IMR-90 (cell line): ENCODE data around the gene ARHGAP12. TPM values are rescaled to one million over a fixed set of nuclear protein-coding genes. Genes with fewer than 3 reads are reported as not detected.

Experiments used
- ATAC-seq: fragments of 200-7000 bp; cut with Tn5 transposase; 2 replicates; pipeline ENCODE4 v1.9.1; 2020; ENCODE audit warnings: low read depth, mild to moderate bottlenecking, moderate library complexity
- BruUV-seq: library from RNA; stranded (reverse); fragments of 400-500 nt; replicated peaks from 2 replicates; lab custom pipeline; 2021; lab: Mats Ljungman, UMichigan
- CTCF ChIA-PET: fragments of 300-600 bp; formaldehyde crosslinking; extraction: SDS; loops from one replicate; lab custom pipeline; 2021; ENCODE audit warnings: antibody characterized with exemption; lab: Yijun Ruan, JAX
- POLR2A ChIA-PET: fragments of 300-600 bp; sonication (Branson Sonifier 250); formaldehyde crosslinking; loops from one replicate; lab custom pipeline; 2022; ENCODE audit warnings: antibody characterized with exemption; ENCODE audit not compliant: unreplicated experiment; lab: Charles Lee
- DNase-seq: peaks from one replicate; pipeline ENCODE4 v3.0.0; 2013
- H2AFZ ChIP-seq: replicated peaks from 2 replicates; pipeline ENCODE3; 2013; ENCODE audit warnings: low read length, mild to moderate bottlenecking; ENCODE audit not compliant: poor library complexity
- H2AK5ac ChIP-seq: 2 replicates; pipeline ENCODE4 v1.6.1; 2013; ENCODE audit warnings: low read depth, low read length, inconsistent platforms
- H2AK9ac ChIP-seq: replicated peaks from 2 replicates; pipeline ENCODE3; 2013; ENCODE audit warnings: mild to moderate bottlenecking, low read depth, low read length, moderate library complexity; ENCODE audit not compliant: poor library complexity
- H2BK120ac ChIP-seq: 2 replicates; pipeline ENCODE4 v1.6.1; 2013; ENCODE audit warnings: low read depth, low read length, inconsistent platforms
- H2BK15ac ChIP-seq: 3 replicates; pipeline ENCODE4 v1.6.1; 2013; ENCODE audit warnings: low read depth, low read length, inconsistent platforms
- H2BK20ac ChIP-seq: 2 replicates; pipeline ENCODE4 v1.6.1; 2013; ENCODE audit warnings: low read depth, mild to moderate bottlenecking, inconsistent platforms, low read length, moderate library complexity
- H2BK5ac ChIP-seq: 2 replicates; pipeline ENCODE4 v1.6.1; 2013; ENCODE audit warnings: mild to moderate bottlenecking, low read depth, low read length, inconsistent platforms; ENCODE audit not compliant: poor library complexity, severe bottlenecking
- H3K14ac ChIP-seq: replicated peaks from 2 replicates; pipeline ENCODE4 v1.6.1; 2013; ENCODE audit warnings: low read depth, low read length, inconsistent platforms
- H3K18ac ChIP-seq: 2 replicates; pipeline ENCODE4 v1.6.1; 2013; ENCODE audit warnings: low read depth, low read length, control low read depth
- H3K23ac ChIP-seq: 2 replicates; pipeline ENCODE4 v1.6.1; 2013; ENCODE audit warnings: low read depth, low read length, inconsistent platforms
- H3K27ac ChIP-seq: 2 replicates; pipeline ENCODE4 v1.5.1; 2013; ENCODE audit warnings: mild to moderate bottlenecking, control low read depth, low read length; ENCODE audit not compliant: insufficient read depth
- H3K27me3 ChIP-seq: 2 replicates; pipeline ENCODE4 v1.6.1; 2013; ENCODE audit warnings: low read length; ENCODE audit not compliant: control insufficient read depth, insufficient read depth
- H3K36me3 ChIP-seq: 2 replicates; pipeline ENCODE4 v1.6.1; 2013; ENCODE audit warnings: low read length, mixed read lengths; ENCODE audit not compliant: control insufficient read depth, insufficient read depth
- H3K4ac ChIP-seq: 2 replicates; pipeline ENCODE4 v1.6.1; 2013; ENCODE audit warnings: low read depth, low read length, inconsistent platforms
- H3K4me1 ChIP-seq: 2 replicates; pipeline ENCODE4 v1.6.1; 2013; ENCODE audit warnings: low read length, mixed read lengths; ENCODE audit not compliant: control insufficient read depth, insufficient read depth
- H3K4me2 ChIP-seq: 2 replicates; pipeline ENCODE4 v1.6.1; 2013; ENCODE audit warnings: low read depth, mild to moderate bottlenecking, control low read depth, low read length, moderate library complexity
- H3K4me3 ChIP-seq: 2 replicates; pipeline ENCODE4 v1.5.1; 2013; ENCODE audit warnings: low read depth, mild to moderate bottlenecking, control low read depth, low read length, moderate library complexity; ENCODE audit not compliant: insufficient read depth
- H3K56ac ChIP-seq: 2 replicates; pipeline ENCODE4 v1.6.1; 2013; ENCODE audit warnings: low read length, inconsistent platforms; ENCODE audit not compliant: insufficient read depth; ENCODE audit errors: extremely low read depth
- H3K79me1 ChIP-seq, 2 experiments: 2 replicates each; pipeline ENCODE4 v1.6.1; 2013; ENCODE audit warnings: low read length in 2 of 2, inconsistent platforms in 1 of 2, low read depth in 1 of 2
- H3K9ac ChIP-seq: 2 replicates; pipeline ENCODE4 v1.6.1; 2013; ENCODE audit warnings: low read depth, low read length, control low read depth
- H3K9me1 ChIP-seq: 2 replicates; pipeline ENCODE4 v1.6.1; 2013; ENCODE audit warnings: low read length, inconsistent platforms; ENCODE audit not compliant: insufficient read depth
- H3K9me3 ChIP-seq: 2 replicates; pipeline ENCODE4 v1.6.1; 2013; ENCODE audit warnings: low read length; ENCODE audit not compliant: control insufficient read depth, insufficient read depth
- H4K20me1 ChIP-seq: 2 replicates; pipeline ENCODE4 v1.6.1; 2013; ENCODE audit warnings: low read length, inconsistent platforms; ENCODE audit not compliant: insufficient read depth
- H4K5ac ChIP-seq: 2 replicates; pipeline ENCODE4 v1.6.1; 2013; ENCODE audit warnings: mild to moderate bottlenecking, low read depth, low read length, control low read depth
- H4K8ac ChIP-seq, 2 experiments: 2 replicates each; pipeline ENCODE4 v1.6.1; 2013; ENCODE audit warnings: low read depth in 2 of 2, low read length in 2 of 2, control low read depth in 1 of 2, inconsistent platforms in 1 of 2
- H4K91ac ChIP-seq: 2 replicates; pipeline ENCODE4 v1.6.1; 2013; ENCODE audit warnings: low read depth, low read length, inconsistent platforms; ENCODE audit not compliant: insufficient read depth
- BHLHE40 ChIP-seq: fragments of 150-350 bp; IDR thresholded peaks from 2 replicates; pipeline ENCODE4 v1.6.1; 2016; ENCODE audit warnings: mild to moderate bottlenecking, low read depth, low read length
- CEBPB ChIP-seq: IDR thresholded peaks from 2 replicates; pipeline ENCODE4 v1.6.1; 2012; ENCODE audit warnings: low read depth, low read length, improper control_type of control experiment
- CHD1 ChIP-seq: IDR thresholded peaks from 2 replicates; pipeline ENCODE4 v1.6.1; 2012; ENCODE audit warnings: low read depth, low read length, improper control_type of control experiment
- CTCF ChIP-seq: conservative IDR thresholded peaks from 2 replicates; pipeline ENCODE4 v1.5.1; 2012; ENCODE audit warnings: mild to moderate bottlenecking, low read depth, low read length, improper control_type of control experiment
- MXI1 ChIP-seq: IDR thresholded peaks from 2 replicates; pipeline ENCODE4 v1.6.1; 2012; ENCODE audit warnings: low read depth, mild to moderate bottlenecking, low read length, moderate library complexity, borderline replicate concordance
- POLR2A ChIP-seq: IDR thresholded peaks from 2 replicates; pipeline ENCODE4 v1.6.1; 2012; ENCODE audit warnings: mild to moderate bottlenecking, low read depth, low read length
- RAD21 ChIP-seq: IDR thresholded peaks from 2 replicates; pipeline ENCODE4 v1.6.1; 2012; ENCODE audit warnings: low read length, improper control_type of control experiment
- RCOR1 ChIP-seq: IDR thresholded peaks from 2 replicates; pipeline ENCODE4 v1.6.1; 2012; ENCODE audit warnings: mild to moderate bottlenecking, low read length, improper control_type of control experiment; ENCODE audit not compliant: insufficient replicate concordance
- WGBS, 2 experiments: methylation state at CpG; one replicate each; pipeline versions ENCODE4 v1.1.5 to v1.1.7; 2013; ENCODE audit warnings: missing lambda C conversion rate in 2 of 2; ENCODE audit not compliant: insufficient read length in 1 of 2; ENCODE audit errors: extremely low coverage in 2 of 2; 5-methylcytosine and 5-hydroxymethylcytosine counted together
- dilution Hi-C: fragments of 300-500 bp; cut with HindIII; formaldehyde crosslinking; loops from one replicate; pipeline ENCODE4 v1.14.3; 2018; ENCODE audit warnings: low sequenced_read_pairs; ENCODE audit not compliant: unreplicated experiment
- in situ Hi-C: fragments of 300-500 bp; cut with MboI; formaldehyde crosslinking; loops from 3 replicates; pipeline ENCODE4 v1.14.3; 2019; ENCODE audit warnings: low sequenced_read_pairs, inconsistent platforms, mixed read lengths
- intact Hi-C: fragments of 100-400 bp; cut with micrococcal nuclease; formaldehyde crosslinking; loops from 2 replicates; pipeline ENCODE4 v1.10.0; 2022
- polyA plus RNA-seq, 3 experiments: library from polyadenylated mRNA; depleted of rRNA; stranded (reverse); fragments of >200 nt; gene quantifications; 2 replicates each; pipeline ENCODE4 v1.2.3, GENCODE V29; 2012; ENCODE audit warnings: low replicate concordance in 1 of 3
- total RNA-seq: library from RNA; depleted of rRNA; stranded (reverse); fragments of >200 nt; gene quantifications from 2 replicates; pipeline ENCODE4 v1.2.3, GENCODE V29; 2012
- TF ChIP-seq, protein P1 (sequence below): fragments of 150-350 bp; IDR thresholded peaks from 2 replicates; pipeline ENCODE4 v1.6.1; 2016; ENCODE audit warnings: low read depth, mild to moderate bottlenecking, low read length, moderate library complexity, borderline replicate concordance

ARHGAP12 gene
- total and polyA plus RNA-seq, 2 of the 4 experiments (the other 2 are of a cell fraction) = 9.0 to 28.5 TPM

- H3K36me3 ChIP-seq = no peaks in the 10 kb centered on the region
- POLR2A ChIA-PET = no interaction called here
- no peak overlapping the region for H3K23ac ChIP-seq
- peaks cover 12% of the 10 kb centered on the region for H4K20me1 ChIP-seq
- in situ Hi-C loops = loop anchor here (25.0 kb wide), 1 partner anchor 341 kb away; no protein-coding TSS in a partner anchor
- 0 out of 2 replicates have a peak, but pooled peaks cover 2% of the 10 kb centered on the region for H3K4me1 ChIP-seq
- H2AK5ac ChIP-seq = no peak overlapping the region
- H2AK9ac ChIP-seq = no peak overlapping the region
- dilution Hi-C loops = no loop called here
- no peak overlapping the region for H4K5ac ChIP-seq
- DNase-seq (peak; percentile 21), ATAC-seq (peak; percentile 56)
- H2BK5ac ChIP-seq = no peak overlapping the region
- no peak overlapping the region for H3K4me3 ChIP-seq
- no peak overlapping the region for H3K4me2 ChIP-seq
- H3K27me3 ChIP-seq = no peaks in the 10 kb centered on the region
- no peak overlapping the region for H3K9ac ChIP-seq
- H3K14ac ChIP-seq = no peak overlapping the region
- H4K8ac ChIP-seq = no peak overlapping the region
- H3K9me3 ChIP-seq = no peaks in the 10 kb centered on the region
- CTCF ChIA-PET = no interaction called here
- no peak overlapping the region for H3K18ac ChIP-seq
- H2BK20ac ChIP-seq = no peak overlapping the region
- no peak overlapping the region for H3K27ac ChIP-seq
- no peak overlapping the region for H3K56ac ChIP-seq
- no peak overlapping the region for H3K4ac ChIP-seq
- H2AFZ ChIP-seq = no peak overlapping the region
- intact Hi-C loops = no loop called here
- 100% methylated on average over 1 of the region's 7 CpGs; no CpG with 5 or more reads in 1 of the 2 experiments for WGBS, 2 experiments
- no peak overlapping the region for H2BK120ac ChIP-seq
- H2BK15ac ChIP-seq = no peak overlapping the region
- no peak overlapping the region for H4K91ac ChIP-seq
- BruUV-seq = no TSS peak
- no peaks in the 10 kb centered on the region; the same call in 1 of the 2 replicates for H3K9me1 ChIP-seq
- TF ChIP-seq CHD1 (no peak), POLR2A (no peak), BHLHE40 (no peak), MXI1 (no peak), RCOR1 (no peak), CEBPB (no peak), RAD21 (no peak), CTCF (no peak)
- TF ChIP-seq, protein P1, sequence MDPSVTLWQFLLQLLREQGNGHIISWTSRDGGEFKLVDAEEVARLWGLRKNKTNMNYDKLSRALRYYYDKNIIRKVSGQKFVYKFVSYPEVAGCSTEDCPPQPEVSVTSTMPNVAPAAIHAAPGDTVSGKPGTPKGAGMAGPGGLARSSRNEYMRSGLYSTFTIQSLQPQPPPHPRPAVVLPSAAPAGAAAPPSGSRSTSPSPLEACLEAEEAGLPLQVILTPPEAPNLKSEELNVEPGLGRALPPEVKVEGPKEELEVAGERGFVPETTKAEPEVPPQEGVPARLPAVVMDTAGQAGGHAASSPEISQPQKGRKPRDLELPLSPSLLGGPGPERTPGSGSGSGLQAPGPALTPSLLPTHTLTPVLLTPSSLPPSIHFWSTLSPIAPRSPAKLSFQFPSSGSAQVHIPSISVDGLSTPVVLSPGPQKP = no peak
- H3K79me1 ChIP-seq = peaks cover 22 to 50% of the 10 kb centered on the region in 2 experiments
Observed at GRCh38 chr10:31871266-31872065, 57.2 kb downstream of the ARHGAP12 start.
